Heart right ventricle (tissue), 16 donors: ENCODE results near the gene SLX4IP. TPM values are rescaled to one million over a fixed set of nuclear protein-coding genes. Genes with fewer than 3 reads are reported as not detected.
A peak's percentile ranks its signal among the peaks of the same experiment; 100 is the strongest.

Source experiments
- ATAC-seq, 8 donors: fragments of 200-7000 bp; cut with Tn5 transposase; one replicate each; pipeline ENCODE4 v1.9.1; 2020; ENCODE audit warnings: mild to moderate bottlenecking in 8 of 8, moderate library complexity in 8 of 8, moderate number of reproducible peaks in 1 of 8
- DNase-seq, 2 donors: peaks; one replicate each; pipeline ENCODE4 v3.0.0-alpha.2; 2020
- H3K27ac ChIP-seq, 10 donors: fragments of 200-600 bp; sonication (generic) in 2 of 10; one replicate each; pipeline versions ENCODE4 v1.5.0 to v1.8.0; 2020 to 2022; ENCODE audit warnings: mild to moderate bottlenecking in 3 of 10
- H3K27me3 ChIP-seq, 7 donors: fragments of 200-600 bp; one replicate each; pipeline ENCODE4 v1.8.0; 2021 to 2022; ENCODE audit warnings: mild to moderate bottlenecking in 2 of 7
- H3K36me3 ChIP-seq, 9 donors: fragments of 200-600 bp; sonication (generic) in 1 of 9; one replicate each; pipeline versions ENCODE4 v1.5.0 to v1.8.0; 2020 to 2022; ENCODE audit warnings: mild to moderate bottlenecking in 2 of 9
- H3K4me1 ChIP-seq, 9 donors: fragments of 200-600 bp; sonication (generic) in 1 of 9; one replicate each; pipeline versions ENCODE4 v1.5.0 to v1.8.0; 2020 to 2022; ENCODE audit warnings: mild to moderate bottlenecking in 4 of 9
- H3K4me3 ChIP-seq, 10 donors: fragments of 200-600 bp; sonication (generic) in 2 of 10; one replicate each; pipeline versions ENCODE4 v1.5.0 to v1.8.0; 2020 to 2022; ENCODE audit warnings: mild to moderate bottlenecking in 7 of 10, moderate library complexity in 2 of 10
- H3K9me3 ChIP-seq, 11 donors: fragments of 200-600 bp in 10 of 11; sonication (generic) in 2 of 11; one replicate each; pipeline versions ENCODE4 v1.5.0 to v1.8.0; 2013 to 2022; ENCODE audit warnings: mild to moderate bottlenecking in 2 of 11, control low read depth in 1 of 11, moderate library complexity in 1 of 11
- WGBS, 2 donors: extraction: QIAGEN DNeasy Blood & Tissue Kit; methylation state at CpG; one replicate each; pipeline ENCODE4 v1.1.7; 2013; ENCODE audit warnings: inconsistent platforms in 1 of 2; 5-methylcytosine and 5-hydroxymethylcytosine counted together
- intact Hi-C, 10 donors: fragments of 100-400 bp; cut with DNase I; formaldehyde crosslinking; loops; one replicate each; pipeline versions ENCODE4 v1.11.1 to v1.14.2; 2022
- polyA plus RNA-seq, 2 donors: library from polyadenylated mRNA; stranded (reverse); fragments of 200-250 nt; gene quantifications; one replicate each; pipeline ENCODE4 v1.2.3, GENCODE V29; 2013
- total RNA-seq, 10 donors: library from RNA; stranded (reverse); fragmentation: NEBNext Ultra II Directional in 3 of 10; extraction: Animal tissue kit (Norgen Biotek cat#: 25700) in 3 of 10; gene quantifications; one replicate each; pipeline versions ENCODE4 v1.2.1 to v1.2.4, GENCODE V29; 2021 to 2023
- TF ChIP-seq, protein P1 (sequence below), 9 donors: fragments of 200-600 bp; sonication (generic) in 2 of 9; IDR thresholded peaks; one replicate each; pipeline versions ENCODE4 v1.5.0 to v1.8.0; 2021 to 2022; ENCODE audit warnings: antibody characterized with exemption in 9 of 9, mild to moderate bottlenecking in 5 of 9, moderate library complexity in 1 of 9
- donor health status: Arrhythmogenic right ventricular cardiomyopathy.
- donor health status: ischemic (EF 13 %, LVEDD 7.1; RV severe dilation, severe dysfunction).
- donor health status: healthy with polysubstance abuse.
- donor health status: DM: no; HTN: yes; CAD: no.
- donor health status: DM: no; HTN: no; CAD: no.
- donor health status: ischemic (EF 25% LVEDD 6.9; RV normal size, moderate dysfunction).
- donor health status: ischemic (EF 25% LVEDD 5.7; RV mildly dilated, moderate dysfunction).
- donor health status: healthy.
- donor health status: DM: yes; HTN: yes; CAD: no.
- donor health status: Ischemic cardiomyopathy.
- donor health status: ischemic (EF 35%, LVEDD 5.7; RV mildly dilated, moderate dysfunction).
- donor health status: nonischemic (EF 11% LVEDD 7.7; RV severe dilation, severe dysfunction).
- donor health status: DM: yes; HTN: yes; CAD: no.
- donor health status: PGD.
- donor health status: ischemic (EF 29% LVEDD 5.4; RV normal size, mild dysfunction).
- donor health status: nonischemic (EF 23%, LVEDD 6.1; RV moderate dilation, normal function).

The SLX4IP gene
- total and polyA plus RNA-seq, 12 donors = 0.71 to 3.1 (median 2.6) TPM

DNA sequence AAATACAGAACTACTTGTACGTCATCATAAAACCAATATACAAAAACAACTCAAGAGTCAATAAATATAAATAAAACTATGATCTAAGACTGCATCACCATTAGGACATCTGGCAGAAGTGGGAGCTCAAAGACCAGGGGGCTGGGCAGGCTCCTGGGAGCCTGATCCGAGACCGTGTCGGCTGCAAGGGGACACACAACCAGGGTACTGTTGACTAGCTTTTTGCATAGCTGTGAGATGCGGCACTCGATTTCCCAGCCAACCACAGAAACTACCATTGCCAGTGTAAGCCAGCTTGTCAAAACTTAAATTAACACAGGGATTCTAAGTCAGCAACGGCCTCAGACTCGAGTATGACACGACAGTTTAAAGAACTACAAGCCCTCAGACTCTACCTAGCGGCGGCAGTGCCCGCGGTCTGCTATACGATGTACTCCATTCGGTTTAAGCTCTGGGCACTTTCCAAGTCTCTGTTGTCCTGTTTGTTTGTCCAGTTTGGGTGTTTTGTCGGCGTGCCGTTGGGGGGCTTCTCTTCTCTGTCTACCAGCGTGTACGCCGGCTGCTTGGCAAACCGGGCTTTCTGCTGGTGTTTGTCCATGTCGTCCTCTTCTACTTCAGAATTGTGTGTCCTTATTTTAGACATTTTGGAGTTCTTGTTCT lies 204.1 kb downstream of the SLX4IP start:
- no peak overlapping the region for H3K4me3 ChIP-seq
- H3K27ac ChIP-seq = peak overlapping the region in 9 of 10 donors; percentile 32 to 74 (median 54)
- TF ChIP-seq, protein P1, sequence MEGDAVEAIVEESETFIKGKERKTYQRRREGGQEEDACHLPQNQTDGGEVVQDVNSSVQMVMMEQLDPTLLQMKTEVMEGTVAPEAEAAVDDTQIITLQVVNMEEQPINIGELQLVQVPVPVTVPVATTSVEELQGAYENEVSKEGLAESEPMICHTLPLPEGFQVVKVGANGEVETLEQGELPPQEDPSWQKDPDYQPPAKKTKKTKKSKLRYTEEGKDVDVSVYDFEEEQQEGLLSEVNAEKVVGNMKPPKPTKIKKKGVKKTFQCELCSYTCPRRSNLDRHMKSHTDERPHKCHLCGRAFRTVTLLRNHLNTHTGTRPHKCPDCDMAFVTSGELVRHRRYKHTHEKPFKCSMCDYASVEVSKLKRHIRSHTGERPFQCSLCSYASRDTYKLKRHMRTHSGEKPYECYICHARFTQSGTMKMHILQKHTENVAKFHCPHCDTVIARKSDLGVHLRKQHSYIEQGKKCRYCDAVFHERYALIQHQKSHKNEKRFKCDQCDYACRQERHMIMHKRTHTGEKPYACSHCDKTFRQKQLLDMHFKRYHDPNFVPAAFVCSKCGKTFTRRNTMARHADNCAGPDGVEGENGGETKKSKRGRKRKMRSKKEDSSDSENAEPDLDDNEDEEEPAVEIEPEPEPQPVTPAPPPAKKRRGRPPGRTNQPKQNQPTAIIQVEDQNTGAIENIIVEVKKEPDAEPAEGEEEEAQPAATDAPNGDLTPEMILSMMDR (IDR thresholded peaks at IDR 0.05) = no peak
- no peaks in the 10 kb centered on the region for H3K9me3 ChIP-seq
- H3K27me3 ChIP-seq = no peaks in the 10 kb centered on the region
- ATAC-seq (peak in 1 of 8 donors; percentile 23), DNase-seq (no peak)
- H3K4me1 ChIP-seq = peaks cover 13 to 84% (median 61%) of the 10 kb centered on the region in 9 donors
- intact Hi-C loops = loop anchor here in 1 of 10 donors (10.0 kb wide), 1 partner anchor 74 kb away; no protein-coding TSS in a partner anchor
- peaks cover 0 to 75% (median 52%) of the 10 kb centered on the region in 9 donors for H3K36me3 ChIP-seq
- 86 to 89% methylated on average over 23 of the region's 23 CpGs for WGBS, 2 donors

DNA sequence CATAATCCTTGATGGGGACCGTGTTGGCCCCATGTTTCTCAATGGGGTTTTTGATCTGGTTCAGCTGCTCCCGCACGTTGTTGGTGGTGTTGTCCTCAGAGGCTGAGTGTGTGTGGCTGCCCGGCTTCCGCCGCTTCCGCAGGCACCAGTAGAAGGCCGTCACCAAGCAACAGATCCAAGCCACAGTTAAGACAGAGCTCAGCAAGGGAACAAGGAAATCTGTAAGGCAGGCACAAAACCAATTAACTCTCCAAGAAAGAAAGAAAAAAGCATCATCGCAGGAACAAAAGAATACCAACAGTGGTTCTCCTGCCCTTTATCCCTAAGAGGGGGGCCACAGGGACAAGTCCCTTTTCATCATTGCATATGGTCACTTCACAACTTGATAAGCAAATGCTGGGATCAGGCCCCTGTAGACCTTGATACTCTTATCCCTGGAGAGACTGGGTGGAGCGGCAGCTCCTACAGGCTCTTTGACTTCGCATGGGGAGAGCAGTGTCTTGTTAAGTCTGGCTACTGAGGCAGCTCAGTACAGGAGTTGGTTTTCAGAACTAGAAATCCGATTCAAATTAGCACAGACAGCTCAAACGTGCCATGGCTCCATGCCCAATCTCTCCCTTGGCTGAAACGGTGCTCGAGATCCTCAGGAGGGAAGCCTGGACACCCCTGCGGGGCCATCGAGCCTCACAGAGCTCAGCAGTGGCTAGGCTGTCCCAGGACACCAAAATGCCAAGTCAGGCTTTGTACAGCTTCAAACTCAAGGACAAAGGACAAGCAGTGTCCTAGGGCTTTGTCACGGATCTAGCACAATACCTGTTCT lies 204.8 kb downstream of the SLX4IP start:
- intact Hi-C loops = loop anchor here in 1 of 10 donors (10.0 kb wide), 2 partner anchors 75 to 175 kb away; no protein-coding TSS in a partner anchor
- no peak for DNase-seq
- H3K36me3 ChIP-seq = peaks cover 0 to 82% (median 58%) of the 10 kb centered on the region in 9 donors
- no peak overlapping the region for H3K4me3 ChIP-seq
- ATAC-seq = peak in 6 of 8 donors; percentile 29 to 68 (median 44)
- 65 to 72% methylated on average over 18 of the region's 18 CpGs for WGBS, 2 donors
- no peaks in the 10 kb centered on the region for H3K27me3 ChIP-seq
- H3K9me3 ChIP-seq = no peaks in the 10 kb centered on the region
- peak overlapping the region in 9 of 10 donors; percentile 32 to 74 (median 54) for H3K27ac ChIP-seq
- peaks cover 11 to 83% (median 53%) of the 10 kb centered on the region in 9 donors for H3K4me1 ChIP-seq
- TF ChIP-seq, protein P1 (IDR thresholded peaks at IDR 0.05) = no peak

DNA sequence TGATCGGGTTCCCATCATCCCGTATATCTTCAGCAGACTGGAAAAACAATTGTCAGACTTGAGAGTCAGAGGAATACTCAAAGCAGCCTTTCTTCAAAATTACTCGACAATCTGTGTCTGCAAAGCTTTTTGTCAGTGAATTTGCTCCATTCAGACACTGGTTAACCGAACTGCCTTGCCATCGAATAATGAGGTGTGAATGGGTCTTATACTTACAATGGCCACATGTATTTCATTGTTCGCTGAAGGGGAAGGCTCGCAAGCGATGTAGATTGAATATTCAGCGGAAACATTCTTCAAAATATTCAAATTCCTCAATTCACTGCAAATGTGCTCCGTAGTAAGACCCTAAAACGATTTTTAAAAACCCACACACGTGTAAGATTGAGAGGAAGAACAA lies 205.8 kb downstream of the SLX4IP start:
- ATAC-seq (no peak), DNase-seq (no peak)
- Histone ChIP-seq H3K9me3 (no peaks in the 10 kb centered on the region), H3K27ac (peak overlapping the region in 4 of 10 donors; percentile 34 to 74 (median 50)), H3K4me3 (no peak overlapping the region), H3K4me1 (peaks cover 10 to 83% (median 50%) of the 10 kb centered on the region in 9 donors), H3K36me3 (peaks cover 0 to 91% (median 67%) of the 10 kb centered on the region in 9 donors), H3K27me3 (no peaks in the 10 kb centered on the region)
- WGBS, 2 donors = 89 to 92% methylated on average over 12 of the region's 12 CpGs
- intact Hi-C loops = loop anchor here in 1 of 10 donors (10.0 kb wide), 1 partner anchor 176 kb away; no protein-coding TSS in a partner anchor
- TF ChIP-seq, protein P1 (IDR thresholded peaks at IDR 0.05) = no peak

DNA sequence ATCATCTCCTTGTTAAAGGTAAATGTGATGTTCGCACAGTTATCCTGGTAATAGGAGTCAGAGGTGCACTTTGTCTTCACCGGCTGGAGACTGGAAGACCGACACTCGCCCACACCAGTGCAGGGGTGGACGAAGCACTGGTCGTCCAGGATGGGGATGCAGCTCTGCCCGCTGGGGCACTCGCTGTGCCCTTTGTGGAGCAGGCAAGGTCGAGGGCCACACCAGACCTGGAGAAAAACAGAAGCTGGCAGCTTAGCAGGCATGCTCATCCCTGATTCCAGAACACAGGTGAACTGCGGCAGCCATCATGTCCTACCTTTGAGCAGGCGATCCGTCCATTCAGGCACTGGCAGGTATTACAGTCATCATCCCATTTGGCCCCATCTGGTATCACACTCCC lies 206.4 kb downstream of the SLX4IP start:
- Histone ChIP-seq H3K4me3 (no peak overlapping the region), H3K36me3 (peaks cover 0 to 97% (median 73%) of the 10 kb centered on the region in 9 donors), H3K9me3 (no peaks in the 10 kb centered on the region), H3K4me1 (peaks cover 10 to 83% (median 44%) of the 10 kb centered on the region in 9 donors), H3K27ac (peak overlapping the region in 1 of 10 donors; percentile 74), H3K27me3 (no peaks in the 10 kb centered on the region)
- DNase-seq = no peak
- 94 to 97% methylated on average over 12 of the region's 12 CpGs for WGBS, 2 donors
- intact Hi-C loops = loop anchor here in 1 of 10 donors (10.0 kb wide), 1 partner anchor 177 kb away; no protein-coding TSS in a partner anchor
- TF ChIP-seq, protein P1 (IDR thresholded peaks at IDR 0.05) = no peak
- ATAC-seq = no peak
